Urinary bladder (tissue), 4 donors: ENCODE data around the gene KLHL30. TPM values are rescaled to one million over a fixed set of nuclear protein-coding genes. Genes with fewer than 3 reads are reported as not detected.

Source experiments
- DNase-seq: peaks from one replicate; pipeline ENCODE4 v3.0.0-alpha.2; 2015; ENCODE audit errors: extremely low spot score
- H3K27ac ChIP-seq: one replicate; pipeline ENCODE4 v1.5.1; 2013; ENCODE audit warnings: low read depth, mild to moderate bottlenecking, moderate library complexity
- H3K36me3 ChIP-seq: one replicate; pipeline ENCODE4 v1.6.1; 2013; ENCODE audit warnings: mild to moderate bottlenecking, moderate library complexity; ENCODE audit not compliant: insufficient read depth
- H3K4me1 ChIP-seq: one replicate; pipeline ENCODE4 v1.6.1; 2013; ENCODE audit warnings: mild to moderate bottlenecking, moderate library complexity; ENCODE audit not compliant: insufficient read depth
- H3K4me3 ChIP-seq: one replicate; pipeline ENCODE4 v1.5.1; 2013; ENCODE audit warnings: low read depth, low read length
- WGBS: extraction: QIAGEN DNeasy Blood & Tissue Kit; methylation state at CpG from one replicate; pipeline ENCODE4 v1.1.7; 2013; 5-methylcytosine and 5-hydroxymethylcytosine counted together
- polyA plus RNA-seq: library from polyadenylated mRNA; stranded (reverse); fragments of 200-250 nt; gene quantifications from one replicate; pipeline ENCODE4 v1.2.3, GENCODE V29; 2013
- total RNA-seq: library from RNA; depleted of rRNA; stranded (reverse); fragments of >200 nt; gene quantifications from one replicate; pipeline ENCODE4 v1.2.3, GENCODE V29; 2014
- donor health status: healthy with polysubstance abuse.
- donor health status: healthy.

KLHL30 gene
- total and polyA plus RNA-seq, 2 donors, result 0.95 to 1.8 TPM

DNA sequence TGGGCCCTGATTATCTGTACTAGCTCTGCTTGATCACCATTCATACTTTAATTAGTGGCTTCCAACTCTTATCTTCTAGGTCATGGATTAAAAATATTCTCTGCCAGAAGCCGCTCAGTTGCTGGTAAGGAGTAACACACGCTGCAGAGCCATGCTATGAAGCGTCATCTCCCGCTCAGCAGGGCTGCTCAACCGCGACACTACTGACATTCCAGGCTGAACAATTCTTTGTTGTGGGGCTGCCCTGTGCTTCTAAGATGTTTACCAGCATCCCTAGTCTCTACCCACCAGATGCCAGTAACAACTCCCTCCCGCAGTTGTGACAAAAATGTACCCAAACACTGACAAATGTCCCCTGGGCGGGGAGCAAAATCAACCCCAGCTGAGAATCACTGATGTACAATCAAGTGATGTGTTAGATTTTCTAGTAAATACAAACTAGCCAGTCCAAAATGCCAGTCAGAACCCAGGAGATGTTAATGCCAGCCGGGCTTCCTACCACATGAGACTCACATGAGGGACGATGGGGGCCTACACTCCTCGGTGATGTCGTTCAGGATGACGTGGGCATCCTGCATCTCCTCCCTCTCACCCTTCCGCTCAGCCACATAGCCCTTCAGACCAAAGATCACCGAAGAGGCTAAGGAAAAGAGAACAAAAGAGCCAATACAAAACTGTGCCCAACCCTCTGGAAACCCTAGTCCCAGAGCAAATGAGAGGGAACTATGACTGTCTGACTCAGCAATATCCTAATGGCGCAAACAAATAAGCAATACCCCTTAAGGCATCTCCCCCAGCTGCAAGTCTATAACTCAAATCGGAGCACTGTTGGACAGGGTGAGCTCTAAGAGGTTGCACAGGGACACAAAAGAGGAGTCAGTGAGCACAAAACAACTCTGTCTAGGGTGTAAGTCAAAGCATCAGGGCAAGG lies 49.4 kb downstream of the KLHL30 start:
- H3K27ac ChIP-seq, result no peak overlapping the region
- peaks cover 6% of the 10 kb centered on the region for H3K36me3 ChIP-seq
- no peak for DNase-seq
- WGBS, result 89% methylated on average over 17 of the region's 17 CpGs
- no peaks in the 10 kb centered on the region for H3K4me1 ChIP-seq
- no peak overlapping the region for H3K4me3 ChIP-seq

- no peaks in the 10 kb centered on the region for H3K4me1 ChIP-seq
- H3K4me3 ChIP-seq, result no peak overlapping the region
- no peak overlapping the region for H3K27ac ChIP-seq
- no peak for DNase-seq
- H3K36me3 ChIP-seq, result peaks cover 4% of the 10 kb centered on the region
- 93% methylated on average over 2 of the region's 2 CpGs for WGBS
Measured at GRCh38 chr2:238190445-238190844, 52.0 kb downstream of the KLHL30 start.

Other genes starting within 250 kb of the KLHL30 start
- 25.9 TPM for gene UBE2F, start 171.7 kb upstream of the KLHL30 start, total RNA-seq
- 38.3 TPM for gene UBE2F, start 171.7 kb upstream of the KLHL30 start, polyA plus RNA-seq
- gene SCLY, start 77.7 kb upstream of the KLHL30 start, total RNA-seq, result 15.1 TPM
- gene SCLY, start 77.7 kb upstream of the KLHL30 start, polyA plus RNA-seq, result 13.6 TPM
- gene ESPNL, start 38.3 kb upstream of the KLHL30 start, total RNA-seq, result 3.5 TPM
- gene ESPNL, start 38.3 kb upstream of the KLHL30 start, polyA plus RNA-seq, result 0.23 TPM
- gene ERFE, start 20.3 kb downstream of the KLHL30 start, total RNA-seq, result 0.79 TPM
- 0.53 TPM for gene ERFE, start 20.3 kb downstream of the KLHL30 start, polyA plus RNA-seq
- gene ILKAP, start 65.0 kb downstream of the KLHL30 start, total RNA-seq, result 32.0 TPM
- 41.6 TPM for gene ILKAP, start 65.0 kb downstream of the KLHL30 start, polyA plus RNA-seq
- 3.0 TPM for gene HES6, start 101.4 kb downstream of the KLHL30 start, total RNA-seq
- 6.5 TPM for gene HES6, start 101.4 kb downstream of the KLHL30 start, polyA plus RNA-seq
- 7.5 TPM for gene PER2, start 149.9 kb downstream of the KLHL30 start, total RNA-seq
- gene PER2, start 149.9 kb downstream of the KLHL30 start, polyA plus RNA-seq, result 8.8 TPM
- 9.6 TPM for gene TRAF3IP1, start 181.8 kb downstream of the KLHL30 start, total RNA-seq
- gene TRAF3IP1, start 181.8 kb downstream of the KLHL30 start, polyA plus RNA-seq, result 13.6 TPM